ENCODE measurements around the gene MFAP1.
"Not testable (repeated sequence)": the region's sequence is repeated elsewhere in the genome, so short reads cannot be mapped to it uniquely, and the experiment has no call there.

GRCh38 chr15:43831519-43832052, 7.1 kb upstream of the MFAP1 start:
- not testable (repeated sequence) for TF ChIP-seq TAF1 (conservative IDR thresholded peaks at IDR 0.05); SP1 (IDR thresholded peaks at IDR 0.05); CTCF (IDR thresholded peaks at IDR 0.05; ENCODE audit: low read depth, low read length, missing input control); ATF3 (IDR thresholded peaks at IDR 0.05); GABPA (IDR thresholded peaks at IDR 0.05 in 1 of 2, conservative IDR thresholded peaks at IDR 0.05 in 1 of 2); YY1 (IDR thresholded peaks at IDR 0.05); MAX (IDR thresholded peaks at IDR 0.05); HNF4A (conservative IDR thresholded peaks at IDR 0.05); RAD21 (IDR thresholded peaks at IDR 0.05); JUND (IDR thresholded peaks at IDR 0.05)

Measured in liver (tissue), 3 donors.